HL-60/S4 (cell line): ENCODE measurements around the gene PDIA2.
"Not testable (repeated sequence)": the region's sequence is repeated elsewhere in the genome, so short reads cannot be mapped to it uniquely, and the experiment has no call there.

ENCODE experiments used
- in situ Hi-C: fragments of 300-500 bp; cut with MboI; formaldehyde crosslinking; loops from 2 replicates; pipeline ENCODE4 v1.14.3; 2022; ENCODE audit warnings: low sequenced_read_pairs

The PDIA2 gene

DNA sequence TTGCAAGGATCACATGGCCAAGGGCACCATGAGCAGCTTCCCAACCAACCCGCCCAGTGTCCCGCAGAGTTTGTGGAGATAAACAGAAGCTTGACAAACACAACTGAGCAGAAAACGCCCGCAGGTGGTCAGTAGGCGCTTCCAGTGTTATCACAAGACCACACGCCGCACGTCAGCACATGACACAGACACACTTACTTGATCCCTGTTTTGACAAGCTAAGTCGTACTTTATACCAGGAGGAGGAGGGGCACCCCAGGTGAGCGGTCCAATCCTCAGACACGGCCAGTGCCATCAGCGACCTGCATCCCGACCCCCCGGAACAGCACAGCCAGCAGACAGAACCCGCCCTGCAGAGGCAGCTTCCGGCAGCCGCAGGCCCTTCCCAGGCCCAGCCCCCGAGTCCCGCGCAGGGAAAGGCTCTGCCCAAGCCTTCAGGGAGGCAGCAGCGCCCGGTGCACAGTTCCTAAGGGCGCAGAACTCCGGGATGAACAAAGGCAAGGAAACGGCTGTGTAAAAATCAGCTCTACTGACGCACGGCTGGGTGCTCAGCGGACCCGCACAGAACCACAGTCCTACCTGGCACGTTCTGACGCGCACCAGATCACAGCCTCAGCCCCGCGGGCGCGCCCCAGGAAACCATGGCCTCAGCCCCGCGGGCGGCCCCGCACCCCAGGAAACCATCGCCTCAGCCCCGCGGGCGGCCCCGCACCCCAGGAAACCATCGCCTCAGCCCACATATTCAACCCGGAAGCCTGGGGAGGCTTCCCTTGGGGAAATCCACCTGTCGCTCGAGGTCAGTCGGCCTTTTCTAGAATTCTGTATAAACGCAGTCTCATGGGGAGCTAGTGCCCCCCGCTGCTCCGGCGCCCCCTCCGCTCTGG, 41.7 kb downstream of the PDIA2 start:
- in situ Hi-C loops = no loop called here

- in situ Hi-C loops = no loop called here
Measured at GRCh38 chr16:325375-326145, 42.6 kb downstream of the PDIA2 start.

- in situ Hi-C loops = no loop called here
Measured at GRCh38 chr16:330741-331140, 47.8 kb downstream of the PDIA2 start.

DNA sequence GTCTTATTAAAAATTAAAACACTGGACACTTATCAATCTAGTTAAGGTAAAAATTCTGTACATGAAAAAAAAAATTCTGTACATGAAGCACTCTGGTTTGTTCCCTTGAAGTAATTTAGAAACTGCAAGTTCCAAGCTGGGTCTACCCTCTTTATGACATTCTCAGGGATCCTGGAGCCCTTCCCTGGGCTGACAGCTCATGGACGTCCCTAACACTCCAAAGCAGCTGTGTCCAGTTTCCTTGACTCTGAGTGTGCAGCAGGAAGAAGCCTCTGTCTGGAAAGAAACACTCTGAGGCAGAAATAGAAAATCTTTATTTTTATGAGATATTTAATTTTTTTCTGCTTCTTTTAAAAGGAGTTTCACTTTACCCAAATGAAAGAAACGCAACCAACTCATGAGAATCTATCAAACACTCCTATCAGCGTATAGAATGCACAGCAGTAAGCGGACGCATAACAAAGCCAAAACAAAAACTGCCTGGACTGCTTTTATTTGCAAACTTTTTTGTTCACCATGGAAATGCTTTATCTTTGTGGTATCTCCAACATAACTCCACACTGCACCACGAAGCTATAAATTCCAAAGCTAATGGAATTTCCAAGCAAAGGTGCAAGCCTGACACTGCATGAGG, 48.3 kb downstream of the PDIA2 start:
- in situ Hi-C loops = not testable (repeated sequence)

GRCh38 chr16:333406-334094, 50.6 kb downstream of the PDIA2 start:
- in situ Hi-C loops = no loop called here

GRCh38 chr16:334164-334832, 51.3 kb downstream of the PDIA2 start:
- in situ Hi-C loops = not testable (repeated sequence)

GRCh38 chr16:334861-335632, 52.1 kb downstream of the PDIA2 start:
- in situ Hi-C loops = not testable (repeated sequence)

GRCh38 chr16:336269-336668, 53.3 kb downstream of the PDIA2 start:
- in situ Hi-C loops = no loop called here
